HG02759 (cell line): Measurements from ENCODE around the gene APOBEC3G.

Experiments used
- ATAC-seq: cut with Tn5 transposase; IDR thresholded peaks from one replicate; pipeline ENCODE4 v1.9.1; 2021; ENCODE audit warnings: mild to moderate bottlenecking, moderate library complexity; ENCODE audit not compliant: unreplicated experiment

The APOBEC3G gene

GRCh38 chr22:39120983-39121382 lies 43.9 kb downstream of the APOBEC3G start:
- ATAC-seq, result no peak

- no peak for ATAC-seq
Measured at GRCh38 chr22:39122772-39123470, 45.8 kb downstream of the APOBEC3G start.

- ATAC-seq, result no peak
Measured at GRCh38 chr22:39123751-39124581, 46.9 kb downstream of the APOBEC3G start.

GRCh38 chr22:39125622-39126021 lies 48.5 kb downstream of the APOBEC3G start:
- no peak for ATAC-seq

GRCh38 chr22:39128508-39128907 lies 51.4 kb downstream of the APOBEC3G start:
- no peak for ATAC-seq

- ATAC-seq, result no peak
Measured at GRCh38 chr22:39129081-39129480, 52.0 kb downstream of the APOBEC3G start.

GRCh38 chr22:39129746-39130145 lies 52.7 kb downstream of the APOBEC3G start:
- no peak for ATAC-seq

- ATAC-seq, result no peak
Measured at GRCh38 chr22:39130152-39130704, 53.2 kb downstream of the APOBEC3G start.

- no peak for ATAC-seq
Measured at GRCh38 chr22:39130892-39131855, 54.1 kb downstream of the APOBEC3G start.

GRCh38 chr22:39132281-39132680 lies 55.2 kb downstream of the APOBEC3G start:
- ATAC-seq, result no peak

GRCh38 chr22:39132871-39133524 lies 55.9 kb downstream of the APOBEC3G start:
- no peak for ATAC-seq

GRCh38 chr22:39133871-39134270 lies 56.8 kb downstream of the APOBEC3G start:
- no peak for ATAC-seq

- ATAC-seq, result no peak
Measured at GRCh38 chr22:39134366-39135091, 57.5 kb downstream of the APOBEC3G start.

GRCh38 chr22:39135092-39135896 lies 58.2 kb downstream of the APOBEC3G start:
- ATAC-seq, result no peak

GRCh38 chr22:39136317-39136716 lies 59.2 kb downstream of the APOBEC3G start:
- no peak for ATAC-seq
